HepG2 (cell line): ENCODE results near the gene HYAL1. TPM values are rescaled to one million over a fixed set of nuclear protein-coding genes. Genes with fewer than 3 reads are reported as not detected.

Experiments used
- ADNP ChIP-seq: sonication (generic); formaldehyde crosslinking; IDR thresholded peaks from 2 replicates; pipeline ENCODE4 v1.4.0; 2020; ENCODE audit warnings: missing genetic modification reagents
- ATF1 ChIP-seq: IDR thresholded peaks from 2 replicates; pipeline ENCODE4 v1.6.1; 2016; ENCODE audit warnings: mild to moderate bottlenecking, control low read depth
- BRCA1 ChIP-seq: sonication (generic); formaldehyde crosslinking; IDR thresholded peaks from 2 replicates; pipeline ENCODE4 v1.4.0; 2020; ENCODE audit warnings: missing genetic modification reagents
- DZIP1 ChIP-seq: sonication (generic); formaldehyde crosslinking; IDR thresholded peaks from 2 replicates; pipeline ENCODE4 v1.5.0; 2020; ENCODE audit warnings: mild to moderate bottlenecking, missing genetic modification reagents
- EZH2 ChIP-seq: conservative IDR thresholded peaks from 2 replicates; pipeline ENCODE4 v1.6.1; 2012; ENCODE audit warnings: mild to moderate bottlenecking, low read depth, low read length, moderate library complexity
- GPBP1L1 ChIP-seq: sonication (generic); formaldehyde crosslinking; IDR thresholded peaks from 2 replicates; pipeline ENCODE4 v1.5.0; 2020; ENCODE audit warnings: mild to moderate bottlenecking, missing genetic modification reagents
- IRF1 ChIP-seq: sonication (generic); formaldehyde crosslinking; IDR thresholded peaks from 2 replicates; pipeline ENCODE4 v1.4.0; 2020; ENCODE audit warnings: low read depth, mild to moderate bottlenecking, missing genetic modification reagents
- KLF13 ChIP-seq: sonication (generic); formaldehyde crosslinking; IDR thresholded peaks from 2 replicates; pipeline ENCODE4 v1.4.0; 2020; ENCODE audit warnings: mild to moderate bottlenecking, missing genetic modification reagents
- MYPOP ChIP-seq: sonication (generic); formaldehyde crosslinking; IDR thresholded peaks from 2 replicates; pipeline ENCODE4 v1.8.1; 2023; ENCODE audit warnings: mild to moderate bottlenecking, moderate library complexity, missing genetic modification reagents
- NR2C2 ChIP-seq: sonication (generic); formaldehyde crosslinking; IDR thresholded peaks from 2 replicates; pipeline ENCODE4 v1.4.0; 2020; ENCODE audit warnings: missing genetic modification reagents, mild to moderate bottlenecking, moderate library complexity, borderline replicate concordance
- PRDM15 ChIP-seq: sonication (generic); formaldehyde crosslinking; IDR thresholded peaks from 2 replicates; pipeline ENCODE4 v1.4.0; 2020; ENCODE audit warnings: missing genetic modification reagents
- RFX5 ChIP-seq: IDR thresholded peaks from 2 replicates; pipeline ENCODE4 v1.6.1; 2011; ENCODE audit warnings: low read depth, low read length, improper control_type of control experiment
- ZBTB2 ChIP-seq: sonication (generic); formaldehyde crosslinking; IDR thresholded peaks from 2 replicates; pipeline ENCODE4 v1.8.0; 2022; ENCODE audit warnings: low read depth, missing genetic modification reagents
- ZBTB38 ChIP-seq: sonication (generic); formaldehyde crosslinking; IDR thresholded peaks from 2 replicates; pipeline ENCODE4 v1.5.1; 2020; ENCODE audit warnings: mild to moderate bottlenecking, missing genetic modification reagents
- ZBTB42 ChIP-seq: sonication (generic); formaldehyde crosslinking; IDR thresholded peaks from 2 replicates; pipeline ENCODE4 v1.5.0; 2020; ENCODE audit warnings: mild to moderate bottlenecking, missing genetic modification reagents
- ZNF143 ChIP-seq: sonication (generic); formaldehyde crosslinking; IDR thresholded peaks from 2 replicates; pipeline ENCODE4 v1.4.0; 2020; ENCODE audit warnings: missing genetic modification reagents
- ZNF335 ChIP-seq: sonication (generic); formaldehyde crosslinking; IDR thresholded peaks from 2 replicates; pipeline ENCODE4 v1.4.0; 2020; ENCODE audit warnings: missing genetic modification reagents
- ZNF558 ChIP-seq: sonication (generic); formaldehyde crosslinking; IDR thresholded peaks from 2 replicates; pipeline ENCODE4 v1.9.0; 2022; ENCODE audit warnings: mild to moderate bottlenecking, missing genetic modification reagents, borderline replicate concordance
- polyA plus RNA-seq, 8 experiments: library from polyadenylated mRNA; depleted of rRNA in 3 of 8; stranded (reverse) in 7 of 8; unstranded in 1 of 8; fragments of >200 nt; fragmentation: Illumina TruSeq in 4 of 8; extraction: Trizol in 4 of 8; gene quantifications; 2 replicates each; pipeline versions ENCODE4 v1.2.1 to v1.2.3, GENCODE V29; 2011 to 2016; ENCODE audit warnings: low read depth in 4 of 8, missing spikeins in 1 of 8, mixed read lengths in 1 of 8; ENCODE audit not compliant: insufficient read depth in 1 of 8
- total RNA-seq, 5 experiments: library from RNA; depleted of rRNA; stranded (reverse); fragments of >200 nt; fragmentation: Illumina TruSeq; extraction: Trizol; gene quantifications; 2 replicates each; pipeline ENCODE4 v1.2.3, GENCODE V29; 2016; ENCODE audit warnings: low read depth in 1 of 5

HYAL1 gene
- total and polyA plus RNA-seq, 2 of the 13 experiments (the other 11 are each of a cell fraction or from before 2014, with no cell fraction given), result 76.5 to 193 TPM

GRCh38 chr3:50272911-50273688 is 30.3 kb downstream of the HYAL1 start (continued):
- TF ChIP-seq ZNF335 (CRISPR knock-in tag), result 0 out of 2 replicates have a peak, but pooled peaks have one; percentile 41
- no peak for TF ChIP-seq GPBP1L1 (CRISPR knock-in tag)
- TF ChIP-seq ADNP (CRISPR knock-in tag), result no peak
- TF ChIP-seq EZH2, result no peak
- TF ChIP-seq IRF1 (CRISPR knock-in tag), result no peak
- TF ChIP-seq BRCA1, result no peak
- no peak for TF ChIP-seq ZBTB2 (CRISPR knock-in tag)
- no peak for TF ChIP-seq ZBTB42 (CRISPR knock-in tag)
- no peak; the same call in 1 of the 2 replicates for TF ChIP-seq ZNF143
- no peak for TF ChIP-seq RFX5
- no peak for TF ChIP-seq ZNF558 (CRISPR knock-in tag)
- no peak for TF ChIP-seq DZIP1 (CRISPR knock-in tag)
- no peak for TF ChIP-seq KLF13 (CRISPR knock-in tag)
- TF ChIP-seq NR2C2, result no peak
- TF ChIP-seq PRDM15 (CRISPR knock-in tag), result no peak
- TF ChIP-seq ZBTB38 (CRISPR knock-in tag), result peak; percentile 99
- TF ChIP-seq MYPOP (CRISPR knock-in tag), result no peak
- TF ChIP-seq ATF1 (CRISPR knock-in tag), result no peak
